Fibroblast of lung (primary cell): ENCODE measurements around the gene ELMO2.

ENCODE experiments used
- EZH2 ChIP-seq: IDR thresholded peaks from 2 replicates; pipeline ENCODE4 v1.5.1; 2012; ENCODE audit warnings: low read length, control low read depth, mild to moderate bottlenecking; ENCODE audit errors: missing control alignments
- TF ChIP-seq, protein P1 (sequence below), 2 donors: IDR thresholded peaks in 1 of 2; conservative IDR thresholded peaks in 1 of 2; 1 replicate in 1 of 2; 2 replicates in 1 of 2; pipeline ENCODE4 v1.5.1; 2011 to 2012; ENCODE audit warnings: low read length in 2 of 2, control low read depth in 1 of 2, inconsistent platforms in 1 of 2, low read depth in 1 of 2, mild to moderate bottlenecking in 1 of 2

DNA sequence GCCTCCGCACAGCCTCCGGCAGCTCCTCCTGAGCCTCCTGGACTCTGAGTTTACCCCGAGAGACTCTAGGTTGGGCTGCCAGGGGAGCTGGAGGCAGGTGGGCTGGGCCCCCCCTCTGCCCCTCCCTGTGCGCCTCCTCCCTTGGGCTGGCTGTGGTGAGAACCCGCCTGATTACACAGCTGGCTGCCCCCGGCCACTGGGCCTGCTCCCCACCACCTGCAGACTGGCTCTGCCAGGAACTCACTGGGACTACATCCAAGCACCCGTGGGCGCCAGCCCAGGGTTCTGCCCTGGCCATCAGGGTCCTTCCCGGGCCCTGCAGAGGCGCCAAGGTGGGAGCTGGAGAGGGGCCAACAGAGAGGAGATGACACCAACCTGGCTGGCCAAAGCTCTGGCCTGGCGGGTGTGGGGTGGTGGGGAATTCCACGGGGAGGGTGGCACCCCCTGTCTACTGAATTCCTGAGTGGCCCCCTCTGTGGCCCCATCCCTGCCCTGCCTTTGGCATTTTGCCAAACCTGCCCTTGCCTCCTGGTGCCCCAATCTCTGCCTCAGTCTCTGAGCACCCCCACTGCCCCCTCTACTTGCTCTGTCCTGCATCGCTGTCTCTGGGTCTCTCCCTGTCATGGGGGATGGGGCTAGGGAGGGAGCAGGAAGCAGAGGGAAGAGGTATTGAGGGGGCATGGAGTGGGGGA is 76.2 kb downstream of the ELMO2 start:
- TF ChIP-seq, protein P1, sequence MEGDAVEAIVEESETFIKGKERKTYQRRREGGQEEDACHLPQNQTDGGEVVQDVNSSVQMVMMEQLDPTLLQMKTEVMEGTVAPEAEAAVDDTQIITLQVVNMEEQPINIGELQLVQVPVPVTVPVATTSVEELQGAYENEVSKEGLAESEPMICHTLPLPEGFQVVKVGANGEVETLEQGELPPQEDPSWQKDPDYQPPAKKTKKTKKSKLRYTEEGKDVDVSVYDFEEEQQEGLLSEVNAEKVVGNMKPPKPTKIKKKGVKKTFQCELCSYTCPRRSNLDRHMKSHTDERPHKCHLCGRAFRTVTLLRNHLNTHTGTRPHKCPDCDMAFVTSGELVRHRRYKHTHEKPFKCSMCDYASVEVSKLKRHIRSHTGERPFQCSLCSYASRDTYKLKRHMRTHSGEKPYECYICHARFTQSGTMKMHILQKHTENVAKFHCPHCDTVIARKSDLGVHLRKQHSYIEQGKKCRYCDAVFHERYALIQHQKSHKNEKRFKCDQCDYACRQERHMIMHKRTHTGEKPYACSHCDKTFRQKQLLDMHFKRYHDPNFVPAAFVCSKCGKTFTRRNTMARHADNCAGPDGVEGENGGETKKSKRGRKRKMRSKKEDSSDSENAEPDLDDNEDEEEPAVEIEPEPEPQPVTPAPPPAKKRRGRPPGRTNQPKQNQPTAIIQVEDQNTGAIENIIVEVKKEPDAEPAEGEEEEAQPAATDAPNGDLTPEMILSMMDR (conservative IDR thresholded peaks at IDR 0.05 in 1 of 2, IDR thresholded peaks at IDR 0.05 in 1 of 2; ENCODE audit: low read depth in 1 of 2, low read length in 2 of 2) = no peak
- no peak for TF ChIP-seq EZH2
